Inferior parietal cortex (tissue), 1 donor: ENCODE results near the gene RPS16.

Source experiments
- DNase-seq: peaks from one replicate; pipeline ENCODE4 v3.0.0-alpha.2; 2016; ENCODE audit errors: extremely low spot score

RPS16 gene

GRCh38 chr19:39422020-39422419 lies 13.7 kb downstream of the RPS16 start:
- no peak for DNase-seq

DNA sequence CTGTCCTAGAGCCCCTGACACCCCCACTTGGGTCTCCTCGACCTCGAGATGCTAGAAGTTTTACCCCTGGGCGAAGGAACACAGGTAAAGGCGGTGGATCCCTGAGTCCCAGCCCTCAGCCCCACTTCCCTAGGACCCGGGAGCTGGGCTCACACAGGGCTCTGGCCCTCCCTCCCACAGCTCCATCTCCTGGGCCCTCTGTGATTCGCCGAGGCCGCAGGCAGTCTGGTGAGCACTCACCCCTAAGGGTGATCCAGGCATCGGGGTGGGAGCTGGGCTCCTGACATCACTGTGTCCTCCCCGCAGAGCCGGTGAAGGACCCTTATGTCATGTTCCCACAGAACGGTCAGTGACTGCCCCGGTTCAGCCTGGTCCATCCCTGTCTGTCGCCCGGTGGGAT lies 15.0 kb downstream of the RPS16 start:
- no peak for DNase-seq

- no peak for DNase-seq
Observed at GRCh38 chr19:39419003-39419402, 16.7 kb downstream of the RPS16 start.

- no peak for DNase-seq
Observed at GRCh38 chr19:39417463-39418181, 18.1 kb downstream of the RPS16 start.

DNA sequence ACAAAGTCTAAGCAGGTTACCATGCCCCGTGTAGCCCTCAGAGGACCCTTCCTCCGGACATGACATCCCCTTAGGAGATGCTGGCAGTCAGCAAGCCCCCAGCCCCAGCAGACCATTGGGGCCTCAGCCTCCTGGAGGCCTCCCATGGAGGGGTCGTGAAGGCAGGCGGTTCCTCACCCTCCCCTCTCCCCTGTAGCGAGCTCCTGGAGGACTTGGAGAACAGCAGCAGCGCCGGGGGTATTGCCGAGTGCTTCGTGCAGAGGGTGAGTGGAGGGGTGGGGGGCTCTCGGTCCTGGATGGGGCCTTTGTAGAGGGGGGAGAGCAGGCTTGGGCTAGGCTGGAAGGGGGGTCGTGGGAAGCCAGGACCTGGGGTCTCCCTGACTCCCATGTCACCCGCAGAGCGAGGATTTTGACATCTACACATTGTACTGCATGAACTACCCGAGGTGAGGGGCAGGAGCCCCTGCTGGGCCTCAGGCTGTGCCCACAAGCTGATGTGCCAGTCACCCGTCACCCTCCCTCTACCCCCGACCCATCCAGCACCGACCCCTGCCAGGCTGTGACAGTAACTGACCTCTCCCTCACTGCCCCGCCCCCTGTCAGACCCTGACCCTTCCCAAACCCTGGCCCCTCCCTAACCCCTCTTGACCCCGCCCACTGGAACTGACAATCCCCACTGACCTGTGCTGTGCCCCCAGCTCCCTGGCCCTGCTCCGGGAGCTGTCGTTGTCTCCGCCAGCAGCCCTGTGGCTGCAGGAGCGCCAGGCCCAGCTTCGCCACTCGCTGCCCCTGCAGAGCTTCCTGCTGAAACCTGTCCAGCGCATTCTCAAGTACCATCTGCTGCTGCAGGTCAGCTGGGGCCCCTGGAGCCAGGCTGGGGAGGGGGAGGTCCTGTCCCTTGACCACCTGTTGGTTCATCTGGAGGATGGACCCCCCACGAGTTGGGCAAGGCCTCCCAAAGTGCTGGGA lies 19.3 kb downstream of the RPS16 start:
- DNase-seq = no peak

DNA sequence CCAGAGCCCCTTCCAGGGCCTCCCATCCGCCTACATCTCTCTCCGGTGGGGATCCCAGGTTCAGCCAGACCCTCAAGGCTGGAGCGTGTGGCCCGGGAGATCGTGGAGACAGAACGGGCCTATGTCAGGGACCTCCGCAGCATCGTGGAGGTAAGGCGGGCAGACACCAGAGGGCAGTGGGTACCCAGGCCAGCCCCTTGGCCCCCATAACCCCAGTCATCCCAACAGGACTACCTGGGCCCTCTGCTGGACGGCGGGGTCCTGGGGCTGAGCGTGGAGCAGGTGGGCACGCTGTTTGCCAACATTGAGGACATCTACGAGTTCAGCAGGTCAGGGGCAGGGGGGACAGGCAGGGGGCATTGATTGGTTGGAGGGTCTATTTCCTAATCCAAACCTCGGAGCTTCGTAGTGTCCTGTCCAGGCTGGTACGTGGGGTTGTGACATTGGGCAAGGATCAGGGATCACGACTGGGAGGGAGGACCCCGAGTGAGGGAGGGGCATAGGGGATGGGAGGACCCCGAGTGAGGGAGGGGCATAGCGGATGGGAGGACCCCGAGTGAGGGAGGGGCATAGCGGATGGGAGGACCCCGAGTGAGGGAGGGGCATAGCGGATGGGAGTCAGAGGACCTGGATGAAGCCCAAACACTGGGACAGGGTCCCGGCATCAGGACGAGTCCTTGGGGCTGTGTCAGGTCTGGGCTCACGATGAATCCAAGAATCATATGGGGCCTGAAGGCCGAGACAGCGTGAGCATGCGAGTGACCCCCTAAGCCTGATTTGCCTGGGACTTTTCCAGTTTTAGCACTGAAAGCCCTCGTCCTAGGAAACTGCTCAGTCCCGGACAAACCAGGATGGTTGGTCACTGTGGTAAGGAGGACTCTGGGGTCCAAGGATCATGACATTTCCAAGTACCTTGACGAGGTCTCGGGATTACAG lies 20.4 kb downstream of the RPS16 start:
- DNase-seq = no peak

DNA sequence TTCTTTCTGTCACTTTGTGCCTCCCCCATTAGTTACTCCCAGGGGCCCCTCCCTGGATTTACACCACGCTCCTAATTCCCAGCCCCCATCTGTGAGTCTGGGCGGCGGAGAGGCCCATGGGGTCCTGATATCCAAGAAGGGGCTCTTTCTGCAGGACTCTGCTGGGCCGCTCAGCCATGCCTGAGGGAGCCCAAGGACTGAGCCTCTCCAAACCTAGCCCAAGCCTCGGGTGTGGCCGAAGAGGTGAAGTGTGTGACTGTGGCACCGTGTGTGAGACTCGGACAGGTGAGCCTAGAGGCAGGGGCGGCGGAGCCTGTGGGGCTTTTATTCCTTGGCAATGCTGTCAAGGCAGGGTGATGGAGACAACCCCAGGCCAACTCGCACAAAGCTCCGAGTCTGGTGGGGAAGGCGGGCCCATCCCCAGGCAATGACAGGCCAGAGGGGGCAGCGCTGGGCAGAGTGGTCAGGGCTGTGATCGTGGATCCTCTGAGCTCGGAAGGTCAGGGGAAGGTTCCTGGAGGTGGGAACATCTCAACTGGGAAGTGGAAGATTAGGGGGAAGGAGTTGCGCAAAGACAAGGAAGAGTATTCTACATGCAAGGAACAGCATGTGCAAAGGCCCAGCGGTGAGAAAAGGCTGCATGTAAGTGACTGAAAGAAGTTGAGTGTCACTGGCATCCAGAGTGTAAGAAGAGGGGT lies 21.7 kb downstream of the RPS16 start:
- DNase-seq = no peak

- DNase-seq = no peak
Observed at GRCh38 chr19:39413272-39413910, 22.4 kb downstream of the RPS16 start.

- DNase-seq = no peak
Observed at GRCh38 chr19:39412867-39413271, 22.9 kb downstream of the RPS16 start.

- DNase-seq = peak; percentile 98
Observed at GRCh38 chr19:39412100-39412866, 23.5 kb downstream of the RPS16 start, which contains the start of gene PLEKHG2. PLEKHG2 (plus strand) TSS chr19:39412669; CDS start chr19:39414087, 1,418 bp downstream.

DNA sequence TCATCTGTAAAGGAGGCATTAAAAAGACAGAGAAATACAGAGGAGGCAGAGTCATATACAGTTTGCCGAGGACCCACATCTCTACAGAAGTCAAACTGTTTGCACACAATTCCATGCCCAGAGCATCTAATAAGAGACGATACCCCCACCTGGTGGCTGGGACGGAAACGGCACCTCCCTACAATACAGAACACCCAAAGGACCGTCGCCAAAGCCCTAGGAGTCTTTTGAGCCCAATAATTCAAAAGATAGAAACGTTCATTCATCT lies 24.0 kb downstream of the RPS16 start:
- peak; percentile 91 for DNase-seq

DNA sequence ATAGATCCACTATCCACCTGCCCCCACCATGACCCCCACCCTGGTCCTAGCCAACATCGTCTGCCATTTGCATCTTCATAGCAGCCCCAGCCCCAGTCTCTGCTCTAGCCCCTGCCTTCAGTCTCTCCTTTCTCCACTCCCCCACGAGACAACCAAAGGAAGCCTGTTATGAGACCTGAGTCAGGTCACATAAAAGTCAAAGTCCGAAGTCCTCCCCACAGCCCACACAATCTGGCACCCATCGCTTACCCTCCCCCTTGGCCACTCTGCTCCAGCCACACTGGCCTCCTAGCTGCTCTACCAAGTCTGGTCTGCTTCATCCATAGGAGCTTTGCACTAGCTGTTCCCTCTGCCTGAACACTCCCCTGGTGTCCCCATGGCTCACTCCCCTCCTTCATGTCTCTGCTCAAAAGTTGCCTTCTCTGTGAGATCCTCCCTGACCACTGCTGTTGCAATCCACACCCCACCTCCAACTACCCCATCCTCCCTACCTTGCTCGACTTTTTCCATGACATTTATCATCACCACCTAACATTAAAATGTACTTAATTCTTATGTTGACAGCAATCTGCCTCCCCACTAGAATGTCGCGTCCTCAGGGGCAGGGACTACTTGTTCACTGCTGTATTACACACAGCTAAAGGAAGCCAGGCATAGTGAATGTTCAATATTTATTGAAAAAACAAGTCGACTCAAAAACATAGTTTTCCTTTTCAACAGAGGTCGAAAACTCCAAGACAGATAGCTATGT lies 24.5 kb downstream of the RPS16 start:
- no peak for DNase-seq

DNA sequence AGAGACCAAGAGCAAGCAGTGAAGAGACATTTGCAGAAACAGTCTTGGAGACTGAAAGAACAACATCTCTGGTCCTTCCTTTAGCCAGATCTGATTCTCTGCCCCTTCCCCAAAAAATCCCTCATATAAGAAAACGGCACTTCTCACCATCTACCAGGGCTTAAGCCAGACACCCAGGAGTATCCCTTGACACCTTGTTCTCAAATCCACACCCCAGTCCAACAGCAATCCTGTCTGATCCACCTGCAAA lies 25.0 kb downstream of the RPS16 start:
- no peak for DNase-seq

DNA sequence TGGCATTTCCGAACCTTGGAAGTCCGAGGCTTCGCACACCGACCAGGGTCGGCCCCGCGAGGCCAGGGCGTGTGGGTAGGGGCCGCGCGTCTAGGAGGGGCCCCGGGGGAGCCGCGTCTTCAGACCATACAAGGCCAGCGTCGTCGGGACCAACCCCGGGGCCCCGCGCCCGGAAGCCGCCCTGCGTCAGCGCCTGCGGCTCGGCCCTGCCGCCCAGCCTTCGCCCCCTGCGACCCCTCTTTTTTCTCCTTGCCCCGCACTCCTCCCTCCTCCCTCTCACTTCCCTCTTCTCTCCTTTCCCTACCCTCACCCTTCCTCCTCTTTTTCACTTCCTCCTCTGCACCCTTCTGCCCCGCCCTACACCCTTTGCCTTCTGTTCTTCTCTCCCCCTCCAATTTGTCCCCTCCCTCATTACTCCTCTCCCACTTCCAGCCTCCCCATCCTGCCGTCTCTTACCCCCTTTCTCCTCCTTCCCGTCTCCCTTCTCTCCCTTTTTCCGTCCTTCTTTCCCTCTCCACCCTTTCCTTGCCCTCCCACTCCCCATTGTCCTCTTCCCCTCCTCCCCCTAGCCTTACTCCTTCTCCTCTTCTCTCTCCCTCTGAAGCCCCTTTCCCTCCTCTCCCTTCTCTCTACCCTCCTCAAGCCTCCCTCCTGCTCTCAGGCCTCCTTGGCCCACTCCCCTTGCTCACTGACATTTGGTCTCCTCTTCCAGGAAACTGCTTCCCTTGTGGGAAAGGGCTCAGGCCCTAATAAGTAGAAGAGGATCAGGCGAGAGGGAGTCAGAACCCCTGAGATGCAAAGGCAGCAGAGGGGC lies 25.5 kb downstream of the RPS16 start:
- DNase-seq = no peak

DNA sequence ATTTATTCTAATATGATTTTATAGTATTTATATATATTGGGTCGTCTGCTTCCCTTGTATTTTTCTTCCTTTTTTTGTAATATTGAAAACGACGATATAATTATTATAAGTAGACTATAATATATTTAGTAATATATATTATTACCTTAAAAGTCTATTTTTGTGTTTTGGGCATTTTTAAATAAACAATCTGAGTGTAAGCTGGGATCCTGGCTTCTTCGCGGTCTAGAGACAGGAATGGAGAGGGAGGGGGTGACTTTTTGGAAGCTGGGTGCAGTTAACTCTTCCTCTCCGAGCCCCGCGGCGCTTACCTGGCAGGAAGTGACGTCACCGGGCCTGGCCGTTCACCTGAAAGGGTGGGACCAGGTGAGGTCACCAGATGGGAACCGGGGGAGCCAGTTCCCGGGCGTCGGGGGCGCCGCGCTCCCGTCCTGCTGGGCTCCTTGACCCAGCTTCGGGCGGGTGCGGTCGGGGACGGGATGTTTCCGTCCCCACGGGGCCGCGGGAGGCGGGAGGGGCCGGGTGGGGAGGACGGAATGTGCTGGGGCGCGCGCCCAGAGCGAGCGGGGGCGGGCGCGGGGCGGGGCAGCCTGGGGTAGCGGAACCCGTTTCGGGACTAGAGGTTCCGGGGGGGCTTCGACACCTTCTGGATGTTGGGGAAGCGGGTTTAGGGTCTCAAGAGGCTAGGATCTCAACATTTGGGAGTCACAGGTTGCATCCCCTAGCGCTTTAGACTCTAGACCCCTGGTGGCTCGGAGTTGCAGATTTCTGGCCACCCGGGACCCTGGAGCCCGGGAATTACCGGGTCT lies 26.3 kb downstream of the RPS16 start:
- DNase-seq = no peak

GRCh38 chr19:39408392-39409207 lies 27.1 kb downstream of the RPS16 start:
- no peak for DNase-seq
